ENCODE results near the gene GART. TPM values are rescaled to one million over a fixed set of nuclear protein-coding genes. Genes with fewer than 3 reads are reported as not detected.

Gene GART
- total RNA-seq, 1 donor from 2014 or later: 55.8 TPM

DNA sequence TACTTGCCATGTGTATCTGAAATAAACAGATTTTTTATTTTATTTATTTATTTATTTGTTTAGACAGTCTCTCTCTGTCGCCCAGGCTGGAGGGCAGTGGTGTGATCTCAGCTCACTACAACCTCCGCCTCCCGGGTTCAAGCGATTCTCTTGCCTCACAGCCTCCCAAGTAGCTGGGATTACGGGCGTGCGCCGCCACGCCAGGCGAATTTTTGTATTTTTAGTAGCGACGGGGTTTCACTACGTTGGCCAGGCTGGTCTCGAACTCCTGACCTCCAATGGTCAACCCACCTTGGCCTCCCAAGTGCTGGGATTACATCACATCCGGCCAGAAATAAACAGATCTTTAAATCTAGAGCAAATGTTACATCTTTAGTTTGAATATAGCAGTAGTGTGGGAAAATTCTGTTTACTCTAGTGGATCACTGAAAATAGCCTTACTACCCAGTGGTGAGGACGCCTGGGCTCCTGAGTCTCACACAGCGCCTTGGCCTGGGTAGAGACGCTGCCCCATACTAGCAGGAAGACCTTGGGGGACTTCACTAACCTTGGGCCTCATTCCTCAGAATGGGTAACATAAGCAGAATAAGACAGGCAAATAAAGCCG lies 709 bp downstream of the GART start:
- ATAC-seq (no peak), DNase-seq (no peak)
- peaks cover 25% of the 10 kb centered on the region for H3K4me1 ChIP-seq
- peak overlapping the region; percentile 87 for H3K4me3 ChIP-seq
- TF ChIP-seq, protein P1, sequence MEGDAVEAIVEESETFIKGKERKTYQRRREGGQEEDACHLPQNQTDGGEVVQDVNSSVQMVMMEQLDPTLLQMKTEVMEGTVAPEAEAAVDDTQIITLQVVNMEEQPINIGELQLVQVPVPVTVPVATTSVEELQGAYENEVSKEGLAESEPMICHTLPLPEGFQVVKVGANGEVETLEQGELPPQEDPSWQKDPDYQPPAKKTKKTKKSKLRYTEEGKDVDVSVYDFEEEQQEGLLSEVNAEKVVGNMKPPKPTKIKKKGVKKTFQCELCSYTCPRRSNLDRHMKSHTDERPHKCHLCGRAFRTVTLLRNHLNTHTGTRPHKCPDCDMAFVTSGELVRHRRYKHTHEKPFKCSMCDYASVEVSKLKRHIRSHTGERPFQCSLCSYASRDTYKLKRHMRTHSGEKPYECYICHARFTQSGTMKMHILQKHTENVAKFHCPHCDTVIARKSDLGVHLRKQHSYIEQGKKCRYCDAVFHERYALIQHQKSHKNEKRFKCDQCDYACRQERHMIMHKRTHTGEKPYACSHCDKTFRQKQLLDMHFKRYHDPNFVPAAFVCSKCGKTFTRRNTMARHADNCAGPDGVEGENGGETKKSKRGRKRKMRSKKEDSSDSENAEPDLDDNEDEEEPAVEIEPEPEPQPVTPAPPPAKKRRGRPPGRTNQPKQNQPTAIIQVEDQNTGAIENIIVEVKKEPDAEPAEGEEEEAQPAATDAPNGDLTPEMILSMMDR (IDR thresholded peaks at IDR 0.05): no peak
- H3K9me3 ChIP-seq: no peaks in the 10 kb centered on the region
- H3K27me3 ChIP-seq: no peaks in the 10 kb centered on the region
- H3K27ac ChIP-seq: peak overlapping the region; percentile 100
- intact Hi-C loops (cut with DNase I): no loop called here
- H3K36me3 ChIP-seq: peaks cover 29% of the 10 kb centered on the region

DNA sequence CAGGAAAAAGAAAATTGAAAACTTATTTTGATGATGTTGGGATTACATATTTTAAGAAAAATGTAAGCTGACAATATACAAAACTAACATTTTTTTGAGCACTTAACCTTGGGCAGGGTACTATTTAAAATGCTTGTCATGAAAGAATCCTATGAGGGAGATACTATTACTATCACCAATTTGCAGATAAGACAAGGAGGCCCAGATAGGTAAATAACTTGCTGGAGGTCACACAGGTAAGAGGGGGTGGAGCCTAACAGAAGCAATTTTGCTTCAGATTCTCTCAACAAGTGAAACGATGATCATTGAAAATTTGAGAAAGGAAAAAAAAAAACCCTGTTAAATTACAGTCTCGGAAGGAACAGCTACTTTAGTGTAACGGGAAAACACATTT lies 1.2 kb downstream of the GART start:
- TF ChIP-seq, protein P1 (IDR thresholded peaks at IDR 0.05): no peak
- intact Hi-C loops (cut with DNase I): no loop called here
- Histone ChIP-seq H3K36me3 (peaks cover 33% of the 10 kb centered on the region), H3K9me3 (no peaks in the 10 kb centered on the region), H3K4me3 (peak overlapping the region; percentile 87), H3K27ac (peak overlapping the region; percentile 100), H3K27me3 (no peaks in the 10 kb centered on the region), H3K4me1 (peaks cover 21% of the 10 kb centered on the region)
- ATAC-seq: no peak
- DNase-seq: no peak

DNA sequence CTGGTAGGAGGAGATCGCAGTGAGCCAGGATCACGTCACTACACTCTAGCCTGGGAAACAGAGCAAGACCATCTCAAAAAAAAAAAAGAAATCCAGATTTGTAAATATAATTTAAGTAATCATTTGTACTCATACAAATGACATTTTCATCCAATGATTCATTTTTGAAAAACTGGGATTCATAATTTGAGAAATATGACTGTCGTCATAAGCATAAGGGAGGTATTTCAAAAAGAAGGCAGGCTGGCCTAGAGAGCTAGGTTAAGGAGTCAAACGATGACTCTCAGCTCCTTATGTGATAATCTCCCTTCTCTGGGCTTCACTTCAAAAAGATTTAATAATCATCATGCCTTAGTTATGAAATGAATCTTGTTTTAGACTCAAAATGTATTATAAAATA lies 2.3 kb downstream of the GART start:
- TF ChIP-seq, protein P1 (IDR thresholded peaks at IDR 0.05): no peak
- no peak overlapping the region for H3K27ac ChIP-seq
- H3K4me1 ChIP-seq: peaks cover 11% of the 10 kb centered on the region
- intact Hi-C loops (cut with DNase I): no loop called here
- H3K36me3 ChIP-seq: peaks cover 44% of the 10 kb centered on the region
- no peaks in the 10 kb centered on the region for H3K9me3 ChIP-seq
- no peaks in the 10 kb centered on the region for H3K27me3 ChIP-seq
- ATAC-seq: no peak
- DNase-seq: no peak
- H3K4me3 ChIP-seq: no peak overlapping the region

- Histone ChIP-seq H3K36me3 (peaks cover 68% of the 10 kb centered on the region), H3K9me3 (no peaks in the 10 kb centered on the region), H3K4me1 (peaks cover 11% of the 10 kb centered on the region), H3K27me3 (no peaks in the 10 kb centered on the region), H3K27ac (no peak overlapping the region), H3K4me3 (no peak overlapping the region)
- DNase-seq (no peak), ATAC-seq (no peak)
- intact Hi-C loops (cut with DNase I): no loop called here
- TF ChIP-seq, protein P1 (IDR thresholded peaks at IDR 0.05): no peak
Observed at GRCh38 chr21:33537212-33537611, 4.7 kb downstream of the GART start.

DNA sequence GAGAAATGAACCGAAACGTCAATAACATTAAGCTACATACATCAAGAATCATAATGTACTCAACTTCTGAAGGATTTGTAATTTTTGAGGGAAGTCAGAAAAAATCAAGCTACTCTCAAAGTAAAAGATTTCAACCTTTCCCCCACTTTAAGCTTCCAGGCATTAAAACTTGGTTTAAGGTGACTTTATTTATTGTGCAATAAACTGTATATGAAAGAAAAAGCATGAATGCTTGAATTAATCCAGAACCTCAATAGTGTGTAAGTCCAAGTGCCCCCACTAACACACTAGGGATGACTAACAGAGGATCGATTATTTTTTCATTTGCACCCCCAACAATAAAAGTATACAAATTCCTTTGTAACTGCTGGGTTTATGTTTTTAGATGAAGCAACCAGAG lies 10.9 kb downstream of the GART start:
- no peak for DNase-seq
- no peaks in the 10 kb centered on the region for H3K9me3 ChIP-seq
- no peak for ATAC-seq
- no peaks in the 10 kb centered on the region for H3K4me1 ChIP-seq
- no peaks in the 10 kb centered on the region for H3K27me3 ChIP-seq
- H3K27ac ChIP-seq: no peak overlapping the region
- peaks cover 94% of the 10 kb centered on the region for H3K36me3 ChIP-seq
- TF ChIP-seq, protein P1 (IDR thresholded peaks at IDR 0.05): no peak
- no peak overlapping the region for H3K4me3 ChIP-seq
- intact Hi-C loops (cut with DNase I): no loop called here

DNA sequence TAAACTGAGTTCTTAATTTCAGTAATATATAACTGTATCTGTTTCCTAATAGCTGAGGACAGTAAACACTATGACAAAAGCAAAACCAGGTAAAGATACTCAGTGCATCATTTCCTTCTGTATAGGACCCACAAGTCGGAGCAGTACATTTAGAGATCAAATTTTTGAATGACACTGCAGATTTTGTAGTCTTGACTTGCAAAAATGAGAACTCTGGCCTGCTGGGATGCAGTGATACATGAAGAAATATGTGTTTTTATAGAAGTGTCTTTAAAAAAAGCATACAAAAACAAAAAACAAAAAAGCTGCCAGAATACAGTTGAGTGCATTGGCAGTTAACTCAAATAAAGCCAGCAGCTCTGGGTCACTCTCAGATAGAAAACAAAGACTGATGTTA lies 19.0 kb downstream of the GART start:
- Histone ChIP-seq H3K9me3 (no peaks in the 10 kb centered on the region), H3K4me1 (no peaks in the 10 kb centered on the region), H3K4me3 (no peak overlapping the region), H3K27me3 (no peaks in the 10 kb centered on the region), H3K27ac (no peak overlapping the region), H3K36me3 (peaks cover 66% of the 10 kb centered on the region)
- intact Hi-C loops (cut with DNase I): no loop called here
- TF ChIP-seq, protein P1 (IDR thresholded peaks at IDR 0.05): no peak
- no peak for ATAC-seq
- DNase-seq: no peak

Measured in upper lobe of right lung (tissue), 1 donor.